HFF-Myc (cell line): ENCODE data around the gene BICC1.

Source experiments
- DNase-seq: peaks from one replicate; pipeline ENCODE4 v3.0.0-alpha.2; 2011; ENCODE audit warnings: low read depth; ENCODE audit errors: extremely low read depth
- H3K4me3 ChIP-seq: replicated peaks from 2 replicates; pipeline ENCODE4 v1.5.1; 2011; ENCODE audit warnings: low read depth, mild to moderate bottlenecking, control low read depth, low read length
- TF ChIP-seq, protein P1 (sequence below): IDR thresholded peaks from 2 replicates; pipeline ENCODE4 v1.5.1; 2012; ENCODE audit warnings: mild to moderate bottlenecking, low read depth, low read length, control low read depth; ENCODE audit errors: missing control alignments

The BICC1 gene

DNA sequence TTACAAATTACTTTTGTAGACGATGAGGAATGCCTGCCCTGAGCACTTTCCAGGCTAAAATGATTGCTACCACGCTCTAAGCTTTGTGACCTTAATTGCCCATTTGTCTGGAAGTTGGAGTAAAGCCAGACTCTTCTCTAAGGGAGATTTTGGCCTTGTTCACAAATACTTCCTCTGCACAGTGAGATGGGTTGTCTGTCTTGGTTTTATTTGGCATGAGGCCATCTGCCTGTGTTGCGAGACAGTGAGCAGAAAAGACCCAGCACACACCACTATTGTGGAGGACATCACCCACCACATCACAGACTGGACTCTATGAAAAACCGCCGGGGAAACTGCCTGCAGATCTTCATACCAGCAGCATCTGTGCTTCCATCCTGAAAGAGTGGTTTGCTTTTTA lies 138.4 kb downstream of the BICC1 start:
- TF ChIP-seq, protein P1, sequence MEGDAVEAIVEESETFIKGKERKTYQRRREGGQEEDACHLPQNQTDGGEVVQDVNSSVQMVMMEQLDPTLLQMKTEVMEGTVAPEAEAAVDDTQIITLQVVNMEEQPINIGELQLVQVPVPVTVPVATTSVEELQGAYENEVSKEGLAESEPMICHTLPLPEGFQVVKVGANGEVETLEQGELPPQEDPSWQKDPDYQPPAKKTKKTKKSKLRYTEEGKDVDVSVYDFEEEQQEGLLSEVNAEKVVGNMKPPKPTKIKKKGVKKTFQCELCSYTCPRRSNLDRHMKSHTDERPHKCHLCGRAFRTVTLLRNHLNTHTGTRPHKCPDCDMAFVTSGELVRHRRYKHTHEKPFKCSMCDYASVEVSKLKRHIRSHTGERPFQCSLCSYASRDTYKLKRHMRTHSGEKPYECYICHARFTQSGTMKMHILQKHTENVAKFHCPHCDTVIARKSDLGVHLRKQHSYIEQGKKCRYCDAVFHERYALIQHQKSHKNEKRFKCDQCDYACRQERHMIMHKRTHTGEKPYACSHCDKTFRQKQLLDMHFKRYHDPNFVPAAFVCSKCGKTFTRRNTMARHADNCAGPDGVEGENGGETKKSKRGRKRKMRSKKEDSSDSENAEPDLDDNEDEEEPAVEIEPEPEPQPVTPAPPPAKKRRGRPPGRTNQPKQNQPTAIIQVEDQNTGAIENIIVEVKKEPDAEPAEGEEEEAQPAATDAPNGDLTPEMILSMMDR, result no peak
- no peak for DNase-seq
- H3K4me3 ChIP-seq, result no peak overlapping the region

DNA sequence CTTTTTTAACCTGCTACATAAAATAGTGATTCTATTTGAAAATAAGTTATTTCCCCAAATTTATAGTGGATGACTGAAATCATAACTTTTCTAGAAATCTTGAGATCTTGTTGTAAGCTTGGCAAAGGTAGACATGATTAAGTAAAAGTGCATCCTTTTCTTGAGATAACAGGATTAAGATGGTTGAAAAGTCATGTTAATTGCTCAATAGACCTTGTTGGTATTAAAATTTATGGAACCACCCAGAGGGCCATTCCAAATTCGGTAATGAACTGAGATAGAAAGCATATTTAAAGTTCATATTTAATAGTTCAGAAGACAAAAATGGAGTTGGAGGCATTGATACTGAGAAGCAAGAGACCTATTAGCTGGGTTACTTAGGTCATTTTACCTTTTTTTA lies 139.1 kb downstream of the BICC1 start:
- TF ChIP-seq, protein P1, result no peak
- DNase-seq, result no peak

DNA sequence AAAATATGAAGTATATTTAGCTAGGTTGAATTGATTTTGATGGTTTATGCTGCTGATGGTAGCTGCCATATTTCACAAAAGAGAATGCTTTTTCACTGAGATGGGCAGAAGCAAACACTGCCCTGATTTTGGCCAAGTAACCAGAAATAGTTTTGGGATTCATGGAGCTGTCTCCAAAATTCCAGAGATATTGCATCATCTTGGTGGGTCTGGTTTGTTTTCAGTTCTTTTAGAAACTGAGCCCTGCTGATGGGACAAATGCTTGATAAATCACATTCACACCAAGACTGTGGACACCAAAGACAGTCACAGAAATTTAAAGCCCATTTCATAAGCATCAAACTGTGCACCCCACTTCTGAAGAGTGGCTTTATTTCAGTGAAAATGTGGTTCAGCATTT lies 140.5 kb downstream of the BICC1 start:
- no peak overlapping the region for H3K4me3 ChIP-seq
- no peak for DNase-seq
- TF ChIP-seq, protein P1, result no peak

More for the DNA sequence above, 139.1 kb downstream of the BICC1 start:
- H3K4me3 ChIP-seq, result no peak overlapping the region

DNA sequence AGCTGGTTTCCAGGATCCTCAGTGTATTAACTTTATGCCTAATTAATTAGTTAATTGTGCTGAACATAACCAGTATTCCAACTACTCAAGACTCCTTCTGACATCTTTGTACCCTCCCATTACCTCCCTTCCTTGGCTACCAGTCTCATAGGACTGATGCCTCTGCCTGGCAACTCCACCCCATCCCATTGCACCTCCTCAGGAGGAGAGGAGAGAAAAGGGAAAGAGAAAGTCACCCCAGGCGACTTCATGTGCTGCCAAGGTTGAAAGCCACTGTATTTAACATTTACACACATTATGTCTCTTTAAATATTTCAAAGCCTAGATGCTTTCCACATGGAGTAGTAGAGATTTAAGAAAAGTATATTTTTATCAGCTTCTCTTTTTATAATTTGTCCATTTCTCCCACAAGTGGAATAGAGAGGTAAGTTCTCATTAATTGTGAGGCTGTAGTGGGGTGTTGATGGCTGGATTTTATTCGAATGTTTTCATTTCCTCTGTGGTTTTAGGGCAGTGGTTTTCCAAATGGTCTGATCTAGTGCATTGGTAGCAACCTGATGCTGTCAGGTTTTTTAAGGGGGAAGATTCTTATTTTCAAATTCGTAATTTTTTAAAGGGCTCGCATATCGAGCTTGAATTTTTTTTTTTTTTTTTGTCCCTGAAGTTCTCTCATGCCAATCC lies 148.0 kb downstream of the BICC1 start:
- TF ChIP-seq, protein P1, result no peak
- DNase-seq, result no peak
- peak overlapping the region; percentile 4; the same call in 1 of the 2 replicates for H3K4me3 ChIP-seq

DNA sequence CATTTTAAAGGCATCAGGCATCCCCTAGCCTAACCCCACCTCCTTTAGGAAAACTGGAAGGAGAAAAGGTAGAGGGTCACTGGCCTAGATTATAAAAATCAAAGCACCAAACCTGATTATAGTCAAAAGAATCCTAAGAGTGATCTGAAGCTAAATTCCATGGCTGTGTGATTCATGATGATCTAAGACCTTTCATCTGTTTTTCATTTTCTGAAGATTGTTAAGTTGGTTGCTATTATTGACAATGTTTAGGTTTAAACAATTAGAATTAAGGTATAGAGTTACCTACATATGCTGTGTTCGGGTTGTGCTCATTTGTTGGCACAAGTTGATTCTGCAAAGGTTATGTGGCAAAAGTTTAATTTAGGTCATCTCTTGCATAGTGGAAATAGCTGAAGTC lies 148.7 kb downstream of the BICC1 start:
- TF ChIP-seq, protein P1, result no peak
- no peak overlapping the region for H3K4me3 ChIP-seq
- DNase-seq, result no peak

DNA sequence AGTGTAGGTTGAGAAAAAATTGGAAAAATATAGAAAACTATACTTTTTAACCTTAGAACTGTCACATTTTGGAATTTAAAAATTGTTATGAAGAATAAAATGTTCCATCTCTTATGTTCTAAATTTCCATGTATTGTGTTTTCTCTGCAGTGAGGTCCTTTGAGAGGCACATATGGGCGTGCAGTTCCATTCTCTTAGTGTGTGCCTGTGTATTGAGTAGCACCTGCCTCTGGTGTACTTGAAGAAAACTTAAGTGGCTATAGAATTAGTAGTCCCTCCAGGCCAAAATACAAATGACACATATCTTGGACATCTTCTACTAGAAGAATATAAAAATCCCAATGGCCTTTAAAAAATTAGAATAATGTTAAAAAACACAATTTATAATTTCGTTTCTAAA lies 149.2 kb downstream of the BICC1 start:
- TF ChIP-seq, protein P1, result no peak
- H3K4me3 ChIP-seq, result no peak overlapping the region
- DNase-seq, result no peak

DNA sequence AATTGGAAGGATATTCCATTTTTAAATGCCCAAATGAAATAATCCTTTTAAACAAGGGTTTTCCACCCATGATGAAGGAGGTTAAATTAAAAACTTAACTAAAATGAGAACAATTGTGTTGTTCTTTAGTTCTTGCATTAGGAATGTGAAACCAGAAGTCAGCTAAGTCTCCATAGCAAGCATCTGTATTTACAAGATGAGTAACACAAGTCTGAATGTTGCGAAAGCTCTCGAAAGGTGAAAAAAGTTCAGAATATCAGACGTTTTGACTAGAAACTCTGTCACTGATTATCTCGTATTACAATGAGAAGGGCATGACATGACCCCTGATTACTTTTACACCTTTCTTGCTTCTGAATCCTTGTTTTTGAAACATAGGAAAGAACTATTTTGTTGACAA lies 149.6 kb downstream of the BICC1 start:
- TF ChIP-seq, protein P1, result no peak
- DNase-seq, result no peak
- no peak overlapping the region for H3K4me3 ChIP-seq
